Hepatocyte (in vitro differentiated cells): ENCODE data around the gene FECH. TPM values are rescaled to one million over a fixed set of nuclear protein-coding genes. Genes with fewer than 3 reads are reported as not detected.
A peak's percentile ranks its signal among the peaks of the same experiment; 100 is the strongest.

Source experiments
- DNase-seq: peaks from one replicate; pipeline ENCODE4 v3.0.0-alpha.2; 2016; ENCODE audit warnings: low spot score
- H2AFZ ChIP-seq: fragments of 200-600 bp; sonication (generic); 2 replicates; pipeline ENCODE4 v1.6.0; 2016; ENCODE audit warnings: antibody characterized with exemption, mild to moderate bottlenecking
- H3K27ac ChIP-seq: fragments of 200-600 bp; sonication (generic); 2 replicates; pipeline ENCODE4 v1.5.1; 2016; ENCODE audit warnings: mild to moderate bottlenecking
- H3K27me3 ChIP-seq: fragments of 200-600 bp; sonication (generic); 2 replicates; pipeline ENCODE4 v1.6.1; 2016
- H3K36me3 ChIP-seq: fragments of 200-600 bp; sonication (generic); replicated peaks from 2 replicates; pipeline ENCODE4 v1.5.1; 2016; ENCODE audit warnings: low read depth; ENCODE audit not compliant: insufficient read depth
- H3K4me1 ChIP-seq: fragments of 200-600 bp; sonication (generic); 2 replicates; pipeline ENCODE4 v1.5.1; 2016; ENCODE audit warnings: mild to moderate bottlenecking, moderate library complexity; ENCODE audit not compliant: insufficient read depth
- H3K4me2 ChIP-seq: fragments of 200-600 bp; sonication (generic); 2 replicates; pipeline ENCODE4 v1.6.0; 2016
- H3K4me3 ChIP-seq: fragments of 200-600 bp; sonication (generic); 2 replicates; pipeline ENCODE4 v1.5.1; 2016; ENCODE audit warnings: mild to moderate bottlenecking
- H3K79me2 ChIP-seq: fragments of 200-600 bp; sonication (generic); 2 replicates; pipeline ENCODE4 v1.6.0; 2017; ENCODE audit warnings: mild to moderate bottlenecking
- H3K9me2 ChIP-seq: fragments of 200-600 bp; sonication (generic); replicated peaks from 2 replicates; pipeline ENCODE4 v1.6.0; 2017; ENCODE audit warnings: mild to moderate bottlenecking; ENCODE audit not compliant: insufficient read depth
- H3K9me3 ChIP-seq: fragments of 200-600 bp; sonication (generic); 2 replicates; pipeline ENCODE4 v1.5.1; 2016; ENCODE audit warnings: low read depth, mild to moderate bottlenecking
- H4K20me1 ChIP-seq: fragments of 200-600 bp; sonication (generic); 2 replicates; pipeline ENCODE4 v1.6.0; 2016; ENCODE audit warnings: mild to moderate bottlenecking; ENCODE audit not compliant: insufficient read depth, poor library complexity, severe bottlenecking
- CTCF ChIP-seq: fragments of 200-600 bp; sonication (generic); IDR thresholded peaks from 2 replicates; pipeline ENCODE4 v1.5.1; 2016; ENCODE audit warnings: antibody characterized with exemption, mild to moderate bottlenecking; ENCODE audit not compliant: poor library complexity
- EZH2 ChIP-seq: fragments of 200-600 bp; sonication (generic); IDR thresholded peaks from 2 replicates; pipeline ENCODE4 v1.6.1; 2016; ENCODE audit warnings: antibody characterized with exemption, mild to moderate bottlenecking, borderline replicate concordance
- EZH2phosphoT487 ChIP-seq: fragments of 200-600 bp; sonication (generic); IDR thresholded peaks from one replicate; pipeline ENCODE4 v1.6.1; 2018; ENCODE audit warnings: antibody characterized with exemption, mild to moderate bottlenecking, low read depth, moderate library complexity; ENCODE audit not compliant: unreplicated experiment, severe bottlenecking
- WGBS: methylation state at CpG from one replicate; pipeline ENCODE4 v1.1.6; 2016; ENCODE audit warnings: low lambda C conversion rate; ENCODE audit errors: missing lambda C conversion rate; 5-methylcytosine and 5-hydroxymethylcytosine counted together
- polyA plus RNA-seq: library from polyadenylated mRNA; unstranded; fragments of >200 nt; fragmentation: Nextera tagmentation; extraction: Ambion mirVana; gene quantifications from 2 replicates; pipeline ENCODE4 v1.2.1, GENCODE V29; 2016
- total RNA-seq: library from RNA; depleted of rRNA; stranded (reverse); fragments of >200 nt; gene quantifications from 2 replicates; pipeline ENCODE4 v1.2.3, GENCODE V29; 2014

The FECH gene
- total and polyA plus RNA-seq, 2 experiments from 2014 or later: 14.5 to 19.3 TPM

- WGBS: 74% methylated on average over 13 of the region's 13 CpGs
- Histone ChIP-seq H3K9me3 (no peaks in the 10 kb centered on the region), H3K79me2 (no peaks in the 10 kb centered on the region), H3K4me2 (peak overlapping the region; percentile 88), H3K9me2 (no peaks in the 10 kb centered on the region), H3K4me3 (peak overlapping the region; percentile 44), H4K20me1 (no peaks in the 10 kb centered on the region), H3K27ac (peak overlapping the region; percentile 73), H3K4me1 (no peaks in the 10 kb centered on the region), H3K27me3 (no peaks in the 10 kb centered on the region), H2AFZ (peak overlapping the region; percentile 54), H3K36me3 (no peaks in the 10 kb centered on the region)
- no peak for DNase-seq
- TF ChIP-seq CTCF (no peak), EZH2phosphoT487 (no peak), EZH2 (no peak)
Measured at GRCh38 chr18:57630754-57631595, 44.5 kb upstream of the FECH start.

GRCh38 chr18:57630002-57630753 lies 43.7 kb upstream of the FECH start:
- H3K4me2 ChIP-seq: peak overlapping the region; percentile 88
- no peaks in the 10 kb centered on the region for H3K9me3 ChIP-seq
- DNase-seq: peak; percentile 97
- peak; percentile 82 for TF ChIP-seq CTCF
- no peak for TF ChIP-seq EZH2phosphoT487
- no peaks in the 10 kb centered on the region for H3K9me2 ChIP-seq
- no peaks in the 10 kb centered on the region for H3K27me3 ChIP-seq
- H3K4me3 ChIP-seq: peak overlapping the region; percentile 47
- H3K27ac ChIP-seq: peak overlapping the region; percentile 73
- H2AFZ ChIP-seq: peak overlapping the region; percentile 99
- WGBS: 12% methylated on average over 52 of the region's 52 CpGs
- H3K4me1 ChIP-seq: no peaks in the 10 kb centered on the region
- no peaks in the 10 kb centered on the region for H3K36me3 ChIP-seq
- no peaks in the 10 kb centered on the region for H4K20me1 ChIP-seq
- H3K79me2 ChIP-seq: no peaks in the 10 kb centered on the region

- Histone ChIP-seq H2AFZ (peak overlapping the region; percentile 99), H3K27ac (peak overlapping the region; percentile 73), H3K9me2 (no peaks in the 10 kb centered on the region), H3K79me2 (no peaks in the 10 kb centered on the region), H3K4me3 (no peak overlapping the region), H3K4me1 (no peaks in the 10 kb centered on the region), H3K27me3 (no peaks in the 10 kb centered on the region), H4K20me1 (no peaks in the 10 kb centered on the region), H3K4me2 (peak overlapping the region; percentile 88), H3K36me3 (no peaks in the 10 kb centered on the region), H3K9me3 (no peaks in the 10 kb centered on the region)
- no peak for TF ChIP-seq CTCF
- TF ChIP-seq EZH2phosphoT487: no peak
- no peak for TF ChIP-seq EZH2
- no peak for DNase-seq
- 97% methylated on average over 9 of the region's 9 CpGs for WGBS
Measured at GRCh38 chr18:57629422-57629821, 42.9 kb upstream of the FECH start.
